Loucy (cell line): ENCODE measurements around the gene ZBTB20.
"Not testable (repeated sequence)": the region's sequence is repeated elsewhere in the genome, so short reads cannot be mapped to it uniquely, and the experiment has no call there.

Experiments used
- EZH2phosphoT487 ChIP-seq: fragments of 200-600 bp; IDR thresholded peaks from 2 replicates; pipeline ENCODE4 v1.6.1; 2018; ENCODE audit warnings: antibody characterized with exemption, mild to moderate bottlenecking, moderate library complexity, borderline replicate concordance
- TF ChIP-seq, protein P1 (sequence below): fragments of 200-600 bp; sonication (generic); conservative IDR thresholded peaks from 2 replicates; pipeline ENCODE4 v1.5.1; 2014; ENCODE audit warnings: mild to moderate bottlenecking, antibody characterized with exemption, low read length

DNA sequence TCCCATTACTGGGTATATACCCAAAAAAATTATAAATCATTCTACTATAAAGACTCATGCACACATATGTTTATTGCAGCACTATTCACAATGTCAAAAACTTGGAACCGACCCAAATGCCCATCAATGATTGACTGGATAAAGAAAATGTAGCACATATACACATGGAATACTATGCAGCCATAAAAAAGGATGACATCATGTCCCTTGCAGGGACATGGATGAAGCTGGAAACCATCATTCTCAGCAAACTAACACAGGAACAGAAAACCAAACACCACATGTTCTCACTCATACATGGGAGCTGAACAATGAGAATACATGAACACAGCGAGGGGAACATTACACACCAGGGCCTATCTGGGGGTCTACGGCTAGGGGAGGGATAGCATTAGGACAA lies 467.3 kb downstream of the ZBTB20 start:
- TF ChIP-seq, protein P1, sequence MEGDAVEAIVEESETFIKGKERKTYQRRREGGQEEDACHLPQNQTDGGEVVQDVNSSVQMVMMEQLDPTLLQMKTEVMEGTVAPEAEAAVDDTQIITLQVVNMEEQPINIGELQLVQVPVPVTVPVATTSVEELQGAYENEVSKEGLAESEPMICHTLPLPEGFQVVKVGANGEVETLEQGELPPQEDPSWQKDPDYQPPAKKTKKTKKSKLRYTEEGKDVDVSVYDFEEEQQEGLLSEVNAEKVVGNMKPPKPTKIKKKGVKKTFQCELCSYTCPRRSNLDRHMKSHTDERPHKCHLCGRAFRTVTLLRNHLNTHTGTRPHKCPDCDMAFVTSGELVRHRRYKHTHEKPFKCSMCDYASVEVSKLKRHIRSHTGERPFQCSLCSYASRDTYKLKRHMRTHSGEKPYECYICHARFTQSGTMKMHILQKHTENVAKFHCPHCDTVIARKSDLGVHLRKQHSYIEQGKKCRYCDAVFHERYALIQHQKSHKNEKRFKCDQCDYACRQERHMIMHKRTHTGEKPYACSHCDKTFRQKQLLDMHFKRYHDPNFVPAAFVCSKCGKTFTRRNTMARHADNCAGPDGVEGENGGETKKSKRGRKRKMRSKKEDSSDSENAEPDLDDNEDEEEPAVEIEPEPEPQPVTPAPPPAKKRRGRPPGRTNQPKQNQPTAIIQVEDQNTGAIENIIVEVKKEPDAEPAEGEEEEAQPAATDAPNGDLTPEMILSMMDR, result not testable (repeated sequence)
- TF ChIP-seq EZH2phosphoT487, result not testable (repeated sequence)
